ENCODE data around the gene ATCAY.
"Not testable (repeated sequence)": the region's sequence is repeated elsewhere in the genome, so short reads cannot be mapped to it uniquely, and the experiment has no call there.

The ATCAY gene

GRCh38 chr19:3949997-3950859 lies 69.7 kb downstream of the ATCAY start:
- DNase-seq = no peak

GRCh38 chr19:3950871-3951861 lies 70.7 kb downstream of the ATCAY start:
- no peak for DNase-seq

GRCh38 chr19:3952755-3953276 lies 72.3 kb downstream of the ATCAY start:
- DNase-seq = not testable (repeated sequence)

GRCh38 chr19:3954107-3954506 lies 73.6 kb downstream of the ATCAY start:
- DNase-seq = no peak

- DNase-seq = not testable (repeated sequence)
Measured at GRCh38 chr19:3955276-3955675, 74.8 kb downstream of the ATCAY start.

GRCh38 chr19:3955688-3956087 lies 75.2 kb downstream of the ATCAY start:
- DNase-seq = no peak

GRCh38 chr19:3958836-3959765 lies 78.6 kb downstream of the ATCAY start:
- no peak for DNase-seq

GRCh38 chr19:3959766-3960131 lies 79.3 kb downstream of the ATCAY start:
- no peak for DNase-seq

GRCh38 chr19:3961007-3961406 lies 80.5 kb downstream of the ATCAY start:
- DNase-seq = no peak

- DNase-seq = no peak
Measured at GRCh38 chr19:3963458-3964255, 83.2 kb downstream of the ATCAY start.

- DNase-seq = no peak
Measured at GRCh38 chr19:3964256-3965194, 84.0 kb downstream of the ATCAY start.

GRCh38 chr19:3966051-3967017 lies 85.8 kb downstream of the ATCAY start:
- no peak for DNase-seq

- not testable (repeated sequence) for DNase-seq
Measured at GRCh38 chr19:3967983-3968382, 87.5 kb downstream of the ATCAY start.

- DNase-seq = peak; percentile 84 to 97
Measured at GRCh38 chr19:3968556-3969434, 88.3 kb downstream of the ATCAY start.

- peak in 1 of 2 experiments; percentile 65 for DNase-seq
Measured at GRCh38 chr19:3969435-3970312, 89.2 kb downstream of the ATCAY start.

GRCh38 chr19:3970313-3970807 lies 89.9 kb downstream of the ATCAY start:
- no peak for DNase-seq
